HG02973 (cell line): ENCODE results near the gene TMPRSS4.
"Not testable (repeated sequence)": the region's sequence is repeated elsewhere in the genome, so short reads cannot be mapped to it uniquely, and the experiment has no call there.

Experiments
- ATAC-seq: cut with Tn5 transposase; IDR thresholded peaks from one replicate; pipeline ENCODE4 v1.9.1; 2021; ENCODE audit warnings: moderate library complexity; ENCODE audit not compliant: unreplicated experiment

The TMPRSS4 gene

GRCh38 chr11:118056806-118057205 lies 20.1 kb upstream of the TMPRSS4 start:
- ATAC-seq: no peak

- ATAC-seq: no peak
Measured at GRCh38 chr11:118057251-118058145, 19.4 kb upstream of the TMPRSS4 start.

- no peak for ATAC-seq
Measured at GRCh38 chr11:118058311-118059245, 18.3 kb upstream of the TMPRSS4 start.

- no peak for ATAC-seq
Measured at GRCh38 chr11:118059246-118059940, 17.5 kb upstream of the TMPRSS4 start.

- no peak for ATAC-seq
Measured at GRCh38 chr11:118060081-118060661, 16.7 kb upstream of the TMPRSS4 start.

- no peak for ATAC-seq
Measured at GRCh38 chr11:118060869-118061268, 16.0 kb upstream of the TMPRSS4 start.

GRCh38 chr11:118061586-118062125 lies 15.2 kb upstream of the TMPRSS4 start:
- no peak for ATAC-seq

GRCh38 chr11:118062181-118062580 lies 14.7 kb upstream of the TMPRSS4 start:
- ATAC-seq: not testable (repeated sequence)

- not testable (repeated sequence) for ATAC-seq
Measured at GRCh38 chr11:118062631-118063030, 14.2 kb upstream of the TMPRSS4 start.

- ATAC-seq: no peak
Measured at GRCh38 chr11:118064956-118065355, 11.9 kb upstream of the TMPRSS4 start.

- no peak for ATAC-seq
Measured at GRCh38 chr11:118065384-118065783, 11.5 kb upstream of the TMPRSS4 start.

GRCh38 chr11:118067006-118067405 lies 9.9 kb upstream of the TMPRSS4 start:
- ATAC-seq: no peak

- no peak for ATAC-seq
Measured at GRCh38 chr11:118068206-118068944, 8.5 kb upstream of the TMPRSS4 start.

GRCh38 chr11:118068945-118069612 lies 7.8 kb upstream of the TMPRSS4 start:
- ATAC-seq: no peak

GRCh38 chr11:118071416-118072030 lies 5.4 kb upstream of the TMPRSS4 start:
- no peak for ATAC-seq

GRCh38 chr11:118073554-118073953 lies 3.3 kb upstream of the TMPRSS4 start:
- no peak for ATAC-seq

GRCh38 chr11:118074091-118074685 lies 2.7 kb upstream of the TMPRSS4 start:
- ATAC-seq: no peak

GRCh38 chr11:118074785-118075184 lies 2.1 kb upstream of the TMPRSS4 start:
- ATAC-seq: no peak
